GM19238 (cell line): ENCODE results near the gene GPR183.

ENCODE experiments used
- DNase-seq: peaks from one replicate; pipeline ENCODE4 v3.0.0; 2011; ENCODE audit warnings: low spot score; ENCODE audit not compliant: insufficient read length

The GPR183 gene

GRCh38 chr13:99312493-99312883, 5.3 kb upstream of the GPR183 start:
- no peak for DNase-seq

DNA sequence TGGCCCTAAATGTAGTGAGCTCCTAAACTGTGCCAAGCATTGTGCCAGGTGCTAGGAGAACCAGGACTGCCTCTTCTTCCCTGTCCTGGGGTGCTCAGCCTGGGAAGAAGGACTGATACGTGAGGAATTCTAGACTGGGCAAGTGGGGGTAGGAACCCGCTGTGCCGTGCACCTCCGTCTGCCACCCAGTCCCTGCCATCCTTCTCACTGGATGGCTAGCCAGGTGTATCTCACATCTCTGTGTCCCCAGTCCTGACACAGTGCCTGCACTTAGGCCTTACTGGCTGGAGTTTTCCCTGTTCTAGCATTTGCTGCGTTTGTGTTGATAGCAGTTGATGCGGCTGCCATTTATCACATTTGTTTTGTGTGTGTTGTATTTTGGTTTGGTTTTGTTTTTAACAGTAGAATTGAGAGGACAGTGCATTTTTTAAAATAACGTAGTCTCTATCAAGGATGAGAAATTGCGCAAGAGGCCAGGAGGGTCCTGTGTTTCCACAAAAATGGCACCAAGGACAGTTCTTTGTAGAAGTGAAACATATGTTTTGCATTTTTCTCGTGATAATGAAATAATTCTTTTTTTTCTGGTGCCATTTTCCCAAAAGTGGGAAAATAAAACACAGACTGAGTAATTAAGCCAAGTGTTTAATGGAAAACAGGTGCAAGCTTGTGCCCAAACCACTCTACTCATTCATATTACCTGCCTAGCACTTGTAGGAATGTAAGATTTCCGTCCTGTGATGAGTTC, 4.7 kb upstream of the GPR183 start:
- DNase-seq: no peak

- no peak for DNase-seq
Observed at GRCh38 chr13:99311137-99311536, 3.9 kb upstream of the GPR183 start.

- no peak for DNase-seq
Observed at GRCh38 chr13:99310382-99311031, 3.3 kb upstream of the GPR183 start.

DNA sequence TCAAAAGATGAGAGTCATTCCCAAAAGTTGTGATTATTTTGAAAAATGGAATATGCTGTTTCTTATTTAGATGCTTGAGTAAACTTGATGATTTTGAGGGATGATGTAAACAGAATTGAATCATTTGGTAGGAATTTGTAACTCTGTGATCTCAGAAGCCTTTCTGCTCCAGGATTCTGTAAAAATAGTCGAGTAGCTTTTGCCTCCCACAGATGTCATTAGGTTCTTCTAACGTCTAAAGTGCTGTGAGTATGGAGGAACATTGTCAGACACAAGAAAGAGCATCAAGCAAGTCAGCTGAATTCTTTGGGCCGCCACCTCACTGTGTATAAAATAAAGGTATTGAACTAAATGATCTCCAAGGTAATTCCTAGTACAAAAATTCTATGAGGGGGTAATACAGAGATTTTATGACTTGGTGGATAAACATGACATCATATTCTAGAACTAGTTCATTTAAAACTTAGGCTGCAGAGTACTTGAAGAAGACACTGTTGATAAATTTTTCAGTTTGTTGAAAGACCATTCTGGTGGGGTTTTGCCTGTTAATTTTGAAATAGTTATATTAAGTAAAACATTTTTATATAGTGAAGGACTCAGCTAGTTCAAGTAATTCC, 1.4 kb upstream of the GPR183 start:
- no peak for DNase-seq

GRCh38 chr13:99307648-99308339, 595 bp upstream of the GPR183 start:
- no peak for DNase-seq

- DNase-seq: no peak
Observed at GRCh38 chr13:99305566-99305965, 1.6 kb downstream of the GPR183 start.

GRCh38 chr13:99305158-99305557, 2.0 kb downstream of the GPR183 start:
- DNase-seq: no peak

DNA sequence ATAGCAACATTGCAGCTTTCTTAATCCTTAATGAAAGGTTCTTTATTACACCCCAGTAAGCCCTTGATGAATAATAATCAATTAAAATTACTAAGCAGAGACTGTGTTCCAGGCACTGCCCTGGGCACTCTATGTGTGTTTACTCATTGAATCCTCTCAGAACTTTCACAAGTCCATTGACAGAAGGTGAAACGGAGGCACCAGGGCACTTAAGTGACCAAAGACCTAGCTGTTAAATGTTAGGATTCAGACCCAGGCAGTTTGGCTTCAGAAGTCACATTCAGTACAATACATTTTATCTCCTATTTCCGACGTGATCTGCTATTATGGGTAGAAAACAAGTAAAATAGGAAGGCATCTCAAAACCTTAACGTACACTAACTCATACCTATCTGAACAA, 2.7 kb downstream of the GPR183 start:
- no peak for DNase-seq

DNA sequence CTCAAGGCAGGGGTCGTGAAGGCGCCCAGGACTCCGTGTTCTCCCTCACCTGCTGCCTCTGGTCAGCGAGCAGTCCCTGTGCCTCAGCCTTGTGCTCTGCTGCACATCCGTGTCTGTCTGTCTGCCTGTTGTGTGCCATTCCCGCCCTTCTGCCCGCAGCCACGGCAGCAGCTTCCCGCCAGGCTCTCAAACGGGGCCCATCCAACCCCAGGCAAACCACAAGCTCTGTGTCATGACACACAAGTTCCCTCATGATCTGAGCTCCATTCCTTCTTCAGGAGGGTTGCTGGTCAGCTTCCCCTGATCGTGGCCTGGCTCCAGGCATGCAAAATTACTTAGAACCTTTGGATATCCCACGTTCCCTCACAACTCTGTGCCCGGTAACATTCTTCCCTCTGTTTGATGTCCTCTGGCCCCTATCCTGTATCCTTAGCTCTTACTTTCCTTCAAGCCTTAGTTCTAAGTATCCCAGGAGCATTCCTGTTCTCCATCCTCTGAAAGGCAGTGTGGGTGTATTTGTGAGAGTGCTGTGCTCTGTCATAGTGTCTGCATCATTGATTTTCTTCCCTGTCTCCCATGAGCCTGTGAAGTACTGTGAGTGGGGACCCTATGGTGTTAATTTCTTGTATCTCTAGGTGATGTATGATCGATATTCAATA, 3.2 kb downstream of the GPR183 start:
- DNase-seq: no peak

DNA sequence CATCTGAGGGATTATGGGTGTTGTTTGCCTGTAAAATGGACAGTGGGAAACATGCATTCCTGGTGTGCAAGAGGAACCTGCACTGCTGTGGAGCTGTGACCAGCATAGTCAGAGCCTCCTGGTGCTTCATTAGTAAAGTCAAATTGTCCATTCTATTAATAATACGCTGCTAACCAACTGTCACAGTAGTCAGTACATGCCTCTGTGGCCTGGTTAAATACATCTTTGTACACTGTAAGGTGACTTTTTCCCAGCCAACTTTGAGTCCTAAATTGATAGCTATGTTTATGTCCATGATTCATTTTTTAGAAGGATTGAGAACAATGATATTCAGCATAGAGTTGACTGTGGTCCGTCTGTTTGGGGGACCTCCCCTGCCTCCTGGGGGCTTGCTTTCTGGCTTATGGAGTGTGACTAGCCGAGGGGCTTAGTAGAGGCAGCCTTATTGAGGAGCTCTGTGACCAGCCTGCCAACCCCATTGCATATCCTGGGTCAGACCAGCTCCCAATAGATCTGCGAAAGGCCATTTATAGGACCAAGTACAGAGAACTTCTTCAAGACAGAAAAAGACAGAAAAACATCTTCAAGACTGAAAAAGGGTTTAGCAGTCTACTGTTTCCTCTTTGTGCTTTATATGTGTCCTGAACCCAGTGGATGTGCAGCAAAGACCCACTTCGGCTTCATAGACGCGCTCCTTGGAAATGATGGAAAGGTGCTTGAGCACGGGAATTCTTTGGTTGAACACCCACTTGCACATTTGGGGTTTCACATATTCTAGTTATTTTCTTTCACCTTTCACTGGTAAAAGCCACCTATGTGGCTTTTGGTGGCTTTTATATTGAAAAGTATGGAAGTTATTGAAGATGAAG, 4.3 kb downstream of the GPR183 start:
- no peak for DNase-seq

GRCh38 chr13:99301913-99302636, 5.1 kb downstream of the GPR183 start:
- no peak for DNase-seq

DNA sequence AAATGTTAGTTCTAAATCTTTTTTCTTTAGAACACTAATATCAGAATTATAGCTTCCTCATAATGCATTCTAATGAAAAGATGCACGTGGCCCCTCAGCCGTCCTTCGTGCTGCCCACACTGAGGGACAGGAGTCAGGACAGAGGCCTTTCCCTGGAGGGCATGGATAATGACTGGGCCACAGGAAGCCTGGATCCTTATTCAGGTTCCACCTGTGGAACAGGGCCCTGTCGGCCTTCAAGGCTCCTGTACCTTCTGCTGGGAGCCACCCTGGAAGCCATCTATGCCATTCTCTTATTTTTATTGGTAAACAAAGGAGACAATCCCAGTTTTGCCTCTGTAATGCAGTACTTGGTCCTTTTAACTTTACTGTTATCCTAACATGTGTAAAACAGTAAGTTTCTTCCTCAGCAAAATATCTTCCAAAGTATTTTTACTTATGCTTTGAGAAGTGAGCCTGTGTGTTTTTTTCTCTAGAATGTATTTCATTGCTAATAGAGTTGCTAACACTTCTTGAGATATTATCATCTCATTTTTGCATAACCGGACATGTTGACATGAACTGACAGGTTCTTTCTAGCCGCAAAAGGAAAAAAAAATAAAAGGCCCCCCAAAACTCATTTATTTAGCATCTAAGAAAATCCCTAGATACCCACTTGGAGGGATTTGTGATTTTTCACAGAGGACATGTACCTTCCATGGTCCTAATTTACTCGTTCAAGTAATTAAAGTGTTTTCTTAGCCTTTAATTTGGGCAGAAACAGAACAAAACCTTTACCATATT, 6.0 kb downstream of the GPR183 start:
- no peak for DNase-seq

DNA sequence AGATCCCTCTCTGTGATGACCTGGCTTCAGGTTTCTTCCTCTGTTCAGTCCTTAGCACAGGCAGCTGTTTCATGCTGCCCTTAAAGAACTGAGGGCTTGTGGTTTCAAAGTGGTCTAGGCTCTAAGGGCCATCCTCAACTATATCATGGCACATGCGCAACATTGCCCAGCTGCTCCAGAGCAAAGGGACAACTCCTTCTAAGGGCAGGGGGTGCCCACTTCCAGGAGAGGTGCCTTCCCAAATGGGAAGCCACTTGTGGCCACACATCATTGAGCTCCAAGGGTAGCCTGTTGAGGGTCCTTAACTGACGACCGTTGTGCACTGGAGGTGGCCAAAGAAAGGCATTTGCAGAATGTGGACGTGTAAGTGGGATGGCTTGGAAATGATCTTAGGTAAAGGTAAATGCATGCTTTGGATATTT, 7.3 kb downstream of the GPR183 start:
- DNase-seq: no peak

DNA sequence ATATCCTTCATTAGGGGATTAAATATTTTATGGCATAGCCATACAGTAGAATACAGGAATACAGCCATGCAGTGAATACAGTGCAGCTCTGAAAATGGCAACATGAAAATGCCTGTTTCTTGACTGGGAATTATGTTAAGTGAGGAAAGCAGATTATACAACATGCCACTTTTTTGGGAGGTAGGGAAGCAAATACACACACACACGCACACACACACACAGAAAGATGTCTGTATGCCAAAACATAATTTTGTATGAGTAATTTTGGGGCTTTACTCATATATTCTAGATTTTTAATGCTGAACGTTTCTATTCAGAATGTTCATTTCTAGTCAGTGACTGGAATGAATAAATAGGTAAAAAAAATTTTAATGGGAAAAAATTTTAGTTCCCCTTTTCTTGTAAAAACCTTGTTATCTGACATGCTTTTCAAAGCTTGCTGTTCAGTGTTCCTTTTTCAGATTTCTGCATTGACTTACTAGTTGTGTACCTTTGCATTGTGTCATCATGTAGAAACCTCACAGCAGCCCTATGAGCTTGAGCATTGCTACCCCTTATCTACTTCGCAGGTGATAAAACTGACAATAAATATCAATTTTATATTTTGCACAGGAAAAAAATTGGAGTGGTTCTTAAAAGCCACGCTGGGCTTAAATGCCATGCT, 7.8 kb downstream of the GPR183 start:
- no peak for DNase-seq

DNA sequence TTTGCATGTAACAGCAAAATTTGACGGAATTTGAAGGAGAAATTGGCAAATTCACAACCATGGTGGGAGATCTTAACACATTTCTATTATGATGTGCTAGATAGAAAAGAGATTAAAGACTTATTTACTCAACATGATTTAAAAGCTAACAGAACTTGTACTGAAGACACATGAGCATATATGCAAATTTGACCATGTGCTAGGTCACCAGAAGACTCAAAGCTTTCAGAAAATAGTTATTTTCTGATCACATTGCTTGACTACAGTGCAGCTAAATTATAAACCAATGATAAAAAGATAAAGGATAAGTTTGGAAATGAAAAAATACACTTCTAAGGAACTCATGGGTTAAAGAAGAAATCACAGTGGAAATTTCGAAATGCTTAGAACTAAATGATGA, 9.1 kb downstream of the GPR183 start:
- no peak for DNase-seq

DNA sequence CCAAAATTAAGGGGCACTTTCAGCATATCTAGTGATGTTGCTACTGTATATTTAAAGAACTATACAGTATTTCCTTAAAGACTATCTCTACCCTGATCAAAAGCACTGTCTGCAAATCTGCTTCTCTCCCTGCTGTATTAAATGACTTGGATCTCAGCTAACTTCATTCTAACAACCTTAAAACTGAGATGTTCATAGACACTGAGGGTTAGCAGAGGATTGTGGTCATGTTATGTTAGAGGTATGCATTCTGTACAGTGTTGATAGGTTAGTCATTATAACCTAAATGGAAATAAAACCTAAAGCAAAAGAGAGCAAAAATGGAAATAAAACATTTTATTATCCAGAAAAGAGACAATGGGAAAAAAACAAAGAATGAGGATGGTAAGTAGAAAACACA, 9.9 kb downstream of the GPR183 start:
- DNase-seq: no peak

- no peak for DNase-seq
Observed at GRCh38 chr13:99296398-99296797, 10.8 kb downstream of the GPR183 start.
